Measurements from ENCODE around the gene SLC38A3.

Gene SLC38A3

GRCh38 chr3:50266836-50267235 lies 61.8 kb downstream of the SLC38A3 start:
- H3K36me3 Mint-ChIP-seq = no peaks in the 10 kb centered on the region
- H3K4me3 Mint-ChIP-seq = no peak overlapping the region
- H3K4me1 Mint-ChIP-seq = no peaks in the 10 kb centered on the region
- H3K9me3 Mint-ChIP-seq = no peaks in the 10 kb centered on the region
- H3K27ac Mint-ChIP-seq = no peak overlapping the region
- peaks cover 3% of the 10 kb centered on the region for H3K27me3 Mint-ChIP-seq

DNA sequence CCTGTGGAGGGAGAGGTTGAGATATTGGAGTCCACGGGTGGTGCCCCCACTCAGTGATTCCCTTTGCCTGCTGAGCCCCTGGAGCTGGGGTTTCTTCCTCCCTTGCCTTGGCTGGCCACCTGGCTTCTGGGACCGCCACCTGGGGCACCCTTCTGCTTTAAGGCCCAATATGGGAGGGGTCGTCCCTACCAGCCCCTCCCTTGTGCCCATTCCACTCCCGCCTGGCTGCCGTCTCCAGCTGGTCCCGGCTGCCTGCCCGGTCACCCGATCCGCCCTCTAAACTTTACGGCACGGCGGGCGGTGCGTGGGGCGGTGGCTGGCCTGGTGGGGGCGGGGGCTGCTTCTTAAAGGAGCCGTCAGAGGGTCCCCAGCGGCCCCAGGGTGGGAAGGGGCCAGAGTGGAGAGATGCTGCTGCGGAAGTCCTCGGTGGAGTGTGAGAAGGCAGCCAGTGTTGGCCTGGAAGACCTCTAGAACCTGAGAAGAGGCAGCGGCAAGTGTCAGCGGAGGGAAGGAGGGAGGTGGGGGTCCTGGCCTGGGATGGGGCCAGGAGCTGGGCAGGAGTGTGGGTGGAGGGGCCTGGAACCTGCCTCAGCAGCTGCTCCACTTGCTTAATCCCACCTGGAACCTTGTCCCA lies 62.3 kb downstream of the SLC38A3 start:
- Mint-ChIP-seq H3K4me3 (no peak overlapping the region), H3K4me1 (no peaks in the 10 kb centered on the region), H3K27me3 (peaks cover 3% of the 10 kb centered on the region), H3K36me3 (no peaks in the 10 kb centered on the region), H3K27ac (no peak overlapping the region), H3K9me3 (no peaks in the 10 kb centered on the region)

- H3K9me3 Mint-ChIP-seq = no peaks in the 10 kb centered on the region
- peaks cover 7% of the 10 kb centered on the region for H3K27me3 Mint-ChIP-seq
- peaks cover 5% of the 10 kb centered on the region for H3K4me1 Mint-ChIP-seq
- no peak overlapping the region for H3K27ac Mint-ChIP-seq
- H3K4me3 Mint-ChIP-seq = no peak overlapping the region
- no peaks in the 10 kb centered on the region for H3K36me3 Mint-ChIP-seq
Measured at GRCh38 chr3:50268276-50268675, 63.2 kb downstream of the SLC38A3 start.

DNA sequence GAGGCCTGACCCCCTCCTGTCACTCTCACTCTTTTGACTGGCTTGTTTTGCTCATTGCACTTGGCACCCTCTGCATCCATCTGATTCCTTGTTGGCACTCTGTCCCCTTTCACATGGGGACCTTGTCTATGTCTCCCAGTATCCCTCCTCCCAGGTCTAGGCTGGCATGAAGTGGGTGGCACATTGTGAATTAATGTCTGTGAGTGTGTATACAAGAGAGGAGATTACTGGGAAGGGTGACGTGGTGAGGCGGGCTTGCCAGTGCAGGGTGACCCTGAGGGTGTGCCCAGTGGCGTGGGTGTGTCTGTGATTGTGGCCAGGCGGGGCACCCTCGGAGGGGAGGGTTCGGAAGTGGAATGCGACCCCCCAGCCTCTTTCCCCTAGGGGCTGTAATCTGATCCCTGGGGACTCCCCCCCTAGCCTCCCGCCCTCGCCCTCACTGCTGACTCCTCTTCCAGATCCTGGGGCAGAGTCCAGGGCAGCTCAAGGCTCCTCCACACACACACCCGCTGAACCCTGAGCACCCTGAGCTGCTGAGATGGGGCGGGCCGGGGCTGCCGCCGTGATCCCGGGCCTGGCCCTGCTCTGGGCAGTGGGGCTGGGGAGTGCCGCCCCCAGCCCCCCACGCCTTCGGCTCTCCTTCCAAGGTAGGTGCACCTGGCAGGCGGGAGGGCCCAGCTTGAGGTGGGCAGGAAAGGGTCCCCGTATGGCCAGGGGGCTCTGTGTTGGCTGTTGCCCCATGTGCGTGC lies 63.8 kb downstream of the SLC38A3 start, which contains the start of gene SEMA3B:
Gene SEMA3B (plus strand): TSS at position 445 of the 749 bp plus-strand sequence. CDS start 94 bp downstream, at position 539.
- Mint-ChIP-seq H3K27ac (no peak within 1 kb of the TSS), H3K27me3 (peaks cover 7% of the 10 kb centered on the region), H3K9me3 (no peaks in the 10 kb centered on the region), H3K4me3 (no peak within 1 kb of the TSS), H3K36me3 (no peaks in the 10 kb centered on the region), H3K4me1 (peaks cover 5% of the 10 kb centered on the region)

- H3K27ac Mint-ChIP-seq = no peak overlapping the region
Measured at GRCh38 chr3:50269460-50269859, 64.4 kb downstream of the SLC38A3 start.

DNA sequence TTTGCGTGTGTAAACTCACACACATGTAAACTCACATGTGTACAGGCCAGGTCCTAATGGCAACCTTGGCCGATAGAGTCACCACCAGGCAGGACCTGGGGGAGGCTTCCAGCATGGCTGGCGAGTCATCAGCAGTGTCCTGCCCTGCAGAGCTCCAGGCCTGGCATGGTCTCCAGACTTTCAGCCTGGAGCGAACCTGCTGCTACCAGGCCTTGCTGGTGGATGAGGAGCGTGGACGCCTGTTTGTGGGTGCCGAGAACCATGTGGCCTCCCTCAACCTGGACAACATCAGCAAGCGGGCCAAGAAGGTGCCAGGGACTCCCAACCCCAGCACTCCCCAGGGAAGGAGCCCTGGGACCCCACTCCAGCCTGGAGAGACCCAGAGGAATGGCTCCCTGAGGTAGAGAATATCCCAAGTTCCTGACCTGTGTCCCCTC lies 64.9 kb downstream of the SLC38A3 start:
- Mint-ChIP-seq H3K36me3 (no peaks in the 10 kb centered on the region), H3K27ac (no peak overlapping the region), H3K27me3 (peaks cover 15% of the 10 kb centered on the region), H3K4me1 (peaks cover 15% of the 10 kb centered on the region), H3K4me3 (no peak overlapping the region), H3K9me3 (no peaks in the 10 kb centered on the region)

More at GRCh38 chr3:50269460-50269859, 64.4 kb downstream of the SLC38A3 start:
- no peaks in the 10 kb centered on the region for H3K36me3 Mint-ChIP-seq
- H3K27me3 Mint-ChIP-seq = peaks cover 12% of the 10 kb centered on the region
- H3K4me1 Mint-ChIP-seq = peaks cover 11% of the 10 kb centered on the region
- H3K9me3 Mint-ChIP-seq = no peaks in the 10 kb centered on the region
- H3K4me3 Mint-ChIP-seq = no peak overlapping the region

GRCh38 chr3:50270422-50271224 lies 65.6 kb downstream of the SLC38A3 start:
- no peak overlapping the region for H3K4me3 Mint-ChIP-seq
- H3K27ac Mint-ChIP-seq = no peak overlapping the region
- H3K4me1 Mint-ChIP-seq = peaks cover 21% of the 10 kb centered on the region
- H3K36me3 Mint-ChIP-seq = no peaks in the 10 kb centered on the region
- H3K9me3 Mint-ChIP-seq = no peaks in the 10 kb centered on the region
- peaks cover 19% of the 10 kb centered on the region for H3K27me3 Mint-ChIP-seq

All from activated naive CD4-positive, alpha-beta T cell treated with anti-CD3 and anti-CD28 coated beads, Interleukin-2, amount 50 U/mL, for 24 hours (primary cell).